HG02884 (cell line): Measurements from ENCODE around the gene ANAPC2.

ENCODE experiments used
- ATAC-seq: cut with Tn5 transposase; IDR thresholded peaks from one replicate; pipeline ENCODE4 v1.9.1; 2021; ENCODE audit warnings: mild to moderate bottlenecking, moderate library complexity; ENCODE audit not compliant: unreplicated experiment

The ANAPC2 gene

DNA sequence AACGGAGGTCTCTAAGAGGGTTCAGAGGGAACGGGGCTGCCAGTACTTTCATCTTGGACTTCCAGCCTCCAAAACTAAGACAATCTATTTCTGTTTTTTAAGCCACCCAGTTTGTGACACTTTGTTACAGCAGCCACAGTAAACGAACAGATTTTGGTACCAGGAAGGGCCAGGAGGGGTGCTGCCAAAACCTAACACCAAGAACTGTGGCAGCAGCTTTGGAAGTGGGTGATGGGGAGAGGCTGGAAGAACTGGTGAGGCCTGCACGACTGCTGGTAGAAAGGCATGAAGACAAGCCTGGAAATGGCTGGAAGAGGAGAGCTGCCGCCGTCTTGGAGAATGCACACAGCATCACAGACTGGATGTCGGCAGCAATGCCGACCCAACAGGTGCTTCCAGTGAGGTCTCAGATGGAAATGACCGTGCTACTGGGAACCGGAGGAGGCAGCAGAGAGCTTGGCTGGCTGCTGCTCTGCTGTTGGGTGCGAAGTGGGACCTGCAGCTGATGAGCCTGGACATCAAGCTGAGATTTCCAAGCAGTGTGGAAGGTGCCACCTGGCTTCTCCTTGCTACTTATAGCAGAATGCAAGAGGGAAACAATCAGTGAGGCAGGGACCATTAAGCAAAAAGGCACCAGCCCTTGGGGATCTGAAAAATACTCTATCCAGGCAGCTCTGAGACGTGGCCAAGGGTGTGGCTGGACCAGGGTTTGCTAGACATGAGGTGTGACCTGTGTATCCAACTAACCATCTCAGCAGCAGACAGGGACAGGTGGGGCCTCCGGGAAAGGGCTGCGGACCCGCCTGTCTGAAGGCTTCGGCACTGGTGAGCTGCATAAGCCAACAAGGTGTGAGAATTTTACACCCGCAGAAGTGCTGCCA is 11.8 kb downstream of the ANAPC2 start:
- no peak for ATAC-seq

DNA sequence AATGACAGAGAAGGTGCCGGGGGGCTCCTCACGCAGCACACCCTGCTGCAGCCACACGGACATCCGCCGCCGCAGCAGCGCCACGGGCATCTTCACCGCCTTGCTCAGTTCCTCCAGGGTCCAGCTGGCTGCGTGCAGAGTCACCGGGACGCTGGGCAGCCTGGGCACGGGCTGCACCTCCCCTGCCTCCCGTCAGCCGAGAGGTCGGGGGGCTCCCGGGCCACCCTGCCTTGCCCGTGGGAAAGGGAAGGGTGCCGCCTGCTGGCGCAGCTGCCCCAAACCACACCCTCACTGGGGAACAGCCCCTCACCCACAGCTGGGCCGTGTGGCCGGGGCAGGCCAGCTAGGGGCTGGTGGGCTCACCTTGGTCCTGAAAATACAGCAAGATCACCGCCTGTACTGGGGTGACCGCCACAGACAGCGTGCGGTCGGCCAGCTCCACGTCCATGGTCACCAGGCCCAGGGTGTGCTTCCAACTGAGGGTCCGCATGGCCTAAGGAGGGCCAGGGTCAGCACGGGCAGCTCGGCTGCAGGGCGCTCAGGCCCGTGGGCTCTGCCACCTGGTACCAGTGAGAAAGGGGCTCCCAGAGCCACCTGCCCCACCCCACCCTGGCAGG is 12.9 kb downstream of the ANAPC2 start:
- ATAC-seq, result no peak

DNA sequence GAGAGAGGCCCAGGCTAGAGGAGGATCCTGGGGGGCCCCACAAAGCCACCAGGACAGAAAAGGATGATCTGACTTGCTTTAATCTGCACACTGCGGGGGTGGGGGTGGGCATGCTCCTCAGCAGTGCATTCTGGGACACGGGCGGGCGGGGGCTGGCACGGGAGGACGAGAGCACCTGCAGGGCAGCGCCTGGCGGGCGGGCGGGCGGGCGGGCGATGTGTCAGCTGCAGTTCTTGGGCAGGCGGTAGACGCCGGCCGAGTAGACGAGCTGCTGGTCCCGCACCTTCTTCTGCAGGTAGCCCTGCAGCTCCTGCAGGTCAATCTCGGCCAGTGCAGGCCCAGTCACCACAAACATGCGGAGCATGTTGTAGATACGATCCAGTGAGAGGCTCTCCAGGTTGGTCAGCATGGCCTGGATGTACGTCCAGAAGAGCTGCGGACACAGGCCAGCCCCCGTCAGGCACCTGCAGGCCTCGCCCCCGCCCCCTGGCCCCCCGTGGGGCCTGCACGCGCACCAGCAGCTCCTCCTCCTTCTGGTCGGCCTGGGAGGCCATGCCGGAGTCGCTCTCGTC is 13.6 kb downstream of the ANAPC2 start:
- ATAC-seq, result no peak

DNA sequence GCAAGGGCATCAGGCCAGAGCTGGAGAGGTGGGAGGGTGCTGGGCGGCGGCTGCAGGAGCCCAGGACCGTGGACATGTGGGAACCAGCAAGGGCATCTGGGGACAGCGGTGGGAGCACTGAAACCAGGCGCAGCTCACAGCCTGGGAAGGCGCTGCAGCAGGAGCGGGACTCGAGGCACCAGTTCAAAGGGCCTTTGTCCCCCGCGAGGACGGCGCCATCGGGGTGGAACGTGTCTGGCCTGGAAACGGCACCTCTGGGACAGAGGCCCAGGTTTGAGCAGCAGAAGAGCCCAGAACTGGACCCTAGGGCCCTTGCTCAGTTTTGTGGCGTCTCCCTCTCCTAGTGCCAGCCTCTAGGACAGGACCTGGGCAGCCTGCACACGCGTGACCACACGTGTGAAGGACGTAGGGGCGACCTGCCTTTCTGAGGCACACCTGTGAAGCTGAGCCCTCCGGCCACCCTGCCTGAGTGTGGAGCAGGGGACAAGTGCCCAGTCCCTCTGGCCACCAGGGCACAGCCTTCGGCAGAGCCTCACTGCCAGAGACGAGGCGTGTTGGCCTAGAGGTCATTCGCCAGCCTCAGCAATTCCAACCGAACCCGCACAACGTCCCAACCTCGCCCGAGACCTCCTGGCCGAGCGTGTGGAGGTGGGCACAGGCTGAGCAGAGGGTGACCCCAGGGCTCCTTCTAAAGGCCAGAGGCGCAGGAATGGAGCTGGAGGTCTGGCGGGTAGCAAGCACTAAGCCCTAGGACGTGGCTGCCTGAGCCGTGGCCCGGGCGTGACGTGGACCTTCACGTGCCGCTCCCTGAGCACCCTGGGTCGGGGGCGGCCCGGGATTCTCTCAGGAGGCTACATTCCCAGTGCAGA is 14.3 kb downstream of the ANAPC2 start:
- ATAC-seq, result no peak

DNA sequence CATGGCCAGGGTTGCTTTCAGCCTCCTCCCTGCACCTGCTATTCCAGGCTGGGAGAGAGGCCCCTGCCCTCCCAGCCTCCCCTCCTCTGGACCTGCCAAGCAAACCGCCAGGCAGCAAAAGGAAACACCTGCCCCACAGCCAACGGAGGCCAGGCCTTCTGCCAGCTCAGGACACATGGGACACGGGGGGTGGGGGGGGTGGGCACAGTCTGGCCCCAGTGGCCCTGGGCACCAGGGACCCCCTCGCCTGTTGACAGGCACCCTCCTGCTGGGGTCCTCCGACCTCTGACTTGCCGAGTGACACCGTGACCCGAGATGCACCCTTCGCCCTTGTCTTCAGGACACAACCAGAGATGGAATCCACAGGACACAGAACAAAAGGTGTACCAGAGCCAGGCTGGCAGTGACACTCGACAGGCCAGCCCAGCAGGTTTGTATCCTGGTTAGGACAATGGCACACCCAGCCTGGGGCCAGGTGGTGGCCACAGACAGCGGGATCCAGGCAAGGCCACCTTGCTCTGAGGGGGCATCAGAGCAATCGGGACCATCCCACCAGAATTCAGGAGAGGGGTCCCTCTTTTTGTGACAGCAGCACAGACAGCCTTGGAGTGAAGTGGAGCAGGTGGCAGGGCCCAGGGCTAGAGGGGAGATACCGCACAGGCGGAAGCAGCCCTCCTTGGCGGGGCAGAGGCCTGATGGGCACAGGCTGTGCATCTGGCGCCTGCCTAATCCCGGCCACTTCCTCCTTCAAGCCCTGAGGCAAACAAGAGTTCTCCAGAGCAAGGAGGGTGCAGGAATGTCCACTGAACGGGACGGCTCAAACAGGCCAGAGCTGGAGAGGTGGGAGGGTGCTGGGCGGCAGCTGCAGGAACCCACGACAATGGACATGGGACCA is 15.2 kb downstream of the ANAPC2 start:
- ATAC-seq, result no peak

DNA sequence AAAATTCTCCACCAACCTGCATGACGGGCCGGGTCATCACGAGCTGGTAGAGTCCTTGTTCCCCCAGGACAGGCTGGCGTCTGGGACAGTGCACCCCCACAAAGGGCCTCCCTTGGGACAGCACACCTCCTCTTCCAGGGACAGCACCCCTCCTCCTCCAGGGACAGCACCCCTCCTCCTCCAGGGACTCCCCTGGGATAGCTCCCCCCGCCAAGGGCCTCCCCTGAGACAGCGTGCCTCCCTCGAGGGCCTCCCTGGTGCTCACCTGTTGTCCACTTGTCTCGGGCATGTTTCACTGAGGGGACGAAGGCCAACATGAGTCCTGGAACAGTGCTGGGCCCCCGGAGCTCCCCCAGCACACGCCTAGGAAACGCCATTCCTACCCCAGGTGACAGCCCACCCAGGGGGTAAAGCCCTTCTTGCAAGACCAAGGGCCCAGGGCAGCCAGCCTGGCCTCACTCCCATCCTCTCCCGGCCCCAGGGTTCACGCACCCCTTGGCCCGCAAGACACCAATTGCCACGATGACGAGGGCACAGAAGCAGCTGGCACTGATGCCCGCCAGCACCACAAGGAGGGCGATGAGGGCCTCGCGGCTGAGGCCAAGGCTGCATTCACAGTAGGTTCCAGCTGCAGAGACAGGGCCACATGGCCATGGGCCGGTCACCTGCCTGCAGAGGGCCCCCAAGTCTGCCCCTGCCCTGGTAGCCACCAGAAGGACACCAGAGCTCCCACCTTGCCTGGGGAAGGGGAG is 17.0 kb downstream of the ANAPC2 start:
- no peak for ATAC-seq

DNA sequence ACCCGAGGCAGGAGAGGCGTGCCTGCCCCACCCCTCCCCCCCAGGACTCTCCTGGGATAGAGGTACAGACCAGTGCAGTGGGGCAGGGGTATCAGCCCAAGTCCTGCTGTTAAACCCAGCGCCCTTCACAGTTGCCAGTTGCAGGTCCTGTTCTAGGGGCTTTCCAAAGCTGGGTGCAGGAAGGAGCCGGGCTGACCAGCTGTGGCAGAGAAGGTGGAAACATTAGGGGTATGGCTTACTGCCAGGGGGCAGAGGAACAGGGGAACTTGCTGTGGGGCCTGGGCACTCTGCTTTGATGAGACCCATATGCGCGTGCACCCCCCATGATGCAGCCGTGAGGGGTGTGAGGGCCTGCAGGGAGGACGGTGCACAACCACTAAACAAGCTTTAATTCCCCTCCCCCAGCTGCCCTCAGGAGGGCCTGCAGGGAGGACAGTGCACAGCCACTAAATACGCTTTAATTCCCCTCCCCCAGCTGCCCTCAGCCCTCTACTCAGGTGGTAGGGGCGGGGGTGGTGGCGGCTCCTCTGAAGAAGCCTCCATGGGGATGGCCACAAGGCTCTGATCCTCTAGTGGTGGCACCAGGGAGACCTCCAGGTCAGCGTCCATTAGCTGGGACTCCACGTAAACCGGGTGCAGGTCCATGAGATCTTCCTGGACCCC is 17.7 kb downstream of the ANAPC2 start:
- no peak for ATAC-seq

DNA sequence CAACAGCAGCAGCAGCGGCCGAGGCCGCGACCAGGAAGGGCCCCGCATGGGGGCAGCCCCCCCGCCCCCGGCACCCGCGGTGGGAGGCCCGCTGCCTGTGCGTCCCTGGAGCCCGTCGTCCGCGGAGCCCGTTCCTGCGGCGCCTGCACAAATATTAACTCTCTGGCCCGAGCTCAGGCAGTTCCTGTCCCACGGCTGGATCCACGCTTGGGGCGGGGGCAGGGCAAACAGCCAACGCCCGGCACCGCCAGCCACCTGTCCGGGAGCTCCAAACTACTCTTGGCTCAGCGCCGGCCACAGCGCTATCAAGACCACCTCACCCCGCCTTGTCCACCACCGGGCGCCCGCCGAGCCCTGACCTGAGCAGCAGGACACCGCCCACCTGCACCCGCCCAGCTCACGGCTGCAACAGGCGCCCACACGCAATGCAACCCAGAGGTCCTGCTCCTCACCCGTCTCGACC is 18.4 kb downstream of the ANAPC2 start, which contains the start of gene LRRC26:
TSS of gene LRRC26 (minus strand) at position 156 of the 463 bp plus-strand sequence. CDS start at position 48, 108 bp downstream.
- ATAC-seq, result no peak

DNA sequence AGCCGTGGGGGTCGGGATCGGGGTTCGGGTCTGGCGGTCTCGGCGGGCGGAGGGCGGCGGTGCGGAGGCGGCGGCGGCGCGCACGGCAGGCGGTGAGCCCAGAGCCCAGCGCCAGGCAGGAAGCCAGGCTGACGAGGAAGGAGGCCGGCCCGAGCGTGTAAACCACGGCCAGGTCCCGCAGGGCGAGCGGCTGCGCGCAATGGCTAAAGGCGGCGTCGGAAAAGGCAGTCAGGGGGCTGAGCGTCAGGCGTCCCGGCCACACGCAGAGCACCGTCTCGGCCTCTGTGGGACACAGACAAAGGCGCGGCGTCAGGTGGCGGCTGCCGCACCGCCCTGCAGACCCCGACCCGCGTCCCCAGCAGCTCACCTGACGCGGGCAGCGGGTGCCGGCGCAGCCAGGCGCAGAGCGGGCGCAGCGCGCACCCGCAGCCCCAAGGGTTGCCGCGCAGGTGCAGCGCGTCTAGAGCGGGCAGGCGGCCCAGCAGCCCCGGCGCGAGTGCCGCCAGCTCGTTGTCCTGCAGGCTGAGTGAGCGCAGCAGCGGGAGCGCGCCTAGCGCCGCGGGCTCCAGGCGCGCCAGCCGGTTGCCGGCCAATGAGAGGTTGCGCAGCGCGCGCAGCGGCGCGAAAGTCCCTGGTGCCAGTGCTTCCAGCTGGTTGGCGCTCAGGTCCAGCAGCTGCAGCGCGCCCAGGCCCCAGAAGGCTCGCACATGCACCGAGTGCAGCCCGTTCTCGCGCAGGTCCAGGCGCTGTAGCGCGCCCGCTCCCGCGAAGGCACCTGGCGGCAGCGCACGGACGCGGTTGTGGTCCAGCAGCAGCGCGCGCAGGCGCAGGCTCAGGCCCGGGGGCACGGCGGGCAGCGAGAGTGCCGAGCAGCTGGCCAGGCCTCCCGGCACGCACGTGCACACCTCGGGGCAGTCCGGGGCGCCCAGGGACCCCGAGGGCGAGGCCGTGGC is 19.2 kb downstream of the ANAPC2 start:
- ATAC-seq, result no peak

DNA sequence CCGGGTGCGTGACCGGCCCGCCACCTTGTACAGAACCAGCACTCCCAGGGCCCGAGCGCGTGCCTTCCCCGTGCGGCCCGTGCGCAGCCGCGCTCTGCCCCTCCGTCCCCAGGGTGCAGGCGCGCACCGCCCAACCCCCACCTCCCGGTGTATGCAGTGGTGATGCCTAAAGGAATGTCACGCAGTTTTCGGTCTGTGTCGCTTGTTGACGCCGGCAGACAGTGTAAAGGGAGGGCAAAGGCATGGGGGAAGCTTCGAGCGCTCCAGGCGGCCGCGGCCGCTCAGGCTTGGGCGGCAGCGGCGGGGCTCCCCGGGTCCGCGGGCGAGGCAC is 19.8 kb downstream of the ANAPC2 start:
- no peak for ATAC-seq

DNA sequence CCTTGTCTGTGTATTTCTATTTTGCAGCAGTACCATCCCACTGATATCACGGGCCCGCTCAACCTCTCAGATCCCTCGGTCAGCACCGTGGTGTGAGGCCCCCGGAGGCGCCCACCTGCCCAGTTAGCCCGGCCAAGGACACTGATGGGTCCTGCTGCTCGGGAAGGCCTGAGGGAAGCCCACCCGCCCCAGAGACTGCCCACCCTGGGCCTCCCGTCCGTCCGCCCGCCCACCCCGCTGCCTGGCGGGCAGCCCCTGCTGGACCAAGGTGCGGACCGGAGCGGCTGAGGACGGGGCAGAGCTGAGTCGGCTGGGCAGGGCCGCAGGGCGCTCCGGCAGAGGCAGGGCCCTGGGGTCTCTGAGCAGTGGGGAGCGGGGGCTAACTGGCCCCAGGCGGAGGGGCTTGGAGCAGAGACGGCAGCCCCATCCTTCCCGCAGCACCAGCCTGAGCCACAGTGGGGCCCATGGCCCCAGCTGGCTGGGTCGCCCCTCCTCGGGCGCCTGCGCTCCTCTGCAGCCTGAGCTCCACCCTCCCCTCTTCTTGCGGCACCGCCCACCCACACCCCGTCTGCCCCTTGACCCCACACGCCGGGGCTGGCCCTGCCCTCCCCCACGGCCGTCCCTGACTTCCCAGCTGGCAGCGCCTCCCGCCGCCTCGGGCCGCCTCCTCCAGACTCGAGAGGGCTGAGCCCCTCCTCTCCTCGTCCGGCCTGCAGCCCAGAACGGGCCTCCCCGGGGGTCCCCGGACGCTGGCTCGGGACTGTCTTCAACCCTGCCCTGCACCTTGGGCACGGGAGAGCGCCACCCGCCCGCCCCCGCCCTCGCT is 20.4 kb downstream of the ANAPC2 start:
- ATAC-seq, result no peak

DNA sequence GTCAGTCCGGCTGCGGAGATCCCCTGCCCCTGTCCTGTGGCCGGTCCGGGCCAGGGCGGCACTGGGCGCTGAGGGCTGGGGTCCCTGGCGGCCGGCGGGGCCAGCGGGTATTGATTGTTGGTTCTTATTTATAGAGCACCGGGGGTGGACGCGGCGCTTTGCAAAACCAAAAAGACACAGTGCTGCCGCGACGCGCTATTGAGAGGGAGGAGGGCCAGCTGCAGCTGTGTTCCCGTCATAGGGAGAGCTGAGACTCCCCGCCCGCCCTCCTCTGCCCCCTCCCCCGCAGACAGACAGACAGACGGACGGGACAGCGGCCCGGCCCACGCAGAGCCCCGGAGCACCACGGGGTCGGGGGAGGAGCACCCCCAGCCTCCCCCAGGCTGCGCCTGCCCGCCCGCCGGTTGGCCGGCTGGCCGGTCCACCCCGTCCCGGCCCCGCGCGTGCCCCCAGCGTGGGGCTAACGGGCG is 21.0 kb downstream of the ANAPC2 start:
- ATAC-seq, result no peak

DNA sequence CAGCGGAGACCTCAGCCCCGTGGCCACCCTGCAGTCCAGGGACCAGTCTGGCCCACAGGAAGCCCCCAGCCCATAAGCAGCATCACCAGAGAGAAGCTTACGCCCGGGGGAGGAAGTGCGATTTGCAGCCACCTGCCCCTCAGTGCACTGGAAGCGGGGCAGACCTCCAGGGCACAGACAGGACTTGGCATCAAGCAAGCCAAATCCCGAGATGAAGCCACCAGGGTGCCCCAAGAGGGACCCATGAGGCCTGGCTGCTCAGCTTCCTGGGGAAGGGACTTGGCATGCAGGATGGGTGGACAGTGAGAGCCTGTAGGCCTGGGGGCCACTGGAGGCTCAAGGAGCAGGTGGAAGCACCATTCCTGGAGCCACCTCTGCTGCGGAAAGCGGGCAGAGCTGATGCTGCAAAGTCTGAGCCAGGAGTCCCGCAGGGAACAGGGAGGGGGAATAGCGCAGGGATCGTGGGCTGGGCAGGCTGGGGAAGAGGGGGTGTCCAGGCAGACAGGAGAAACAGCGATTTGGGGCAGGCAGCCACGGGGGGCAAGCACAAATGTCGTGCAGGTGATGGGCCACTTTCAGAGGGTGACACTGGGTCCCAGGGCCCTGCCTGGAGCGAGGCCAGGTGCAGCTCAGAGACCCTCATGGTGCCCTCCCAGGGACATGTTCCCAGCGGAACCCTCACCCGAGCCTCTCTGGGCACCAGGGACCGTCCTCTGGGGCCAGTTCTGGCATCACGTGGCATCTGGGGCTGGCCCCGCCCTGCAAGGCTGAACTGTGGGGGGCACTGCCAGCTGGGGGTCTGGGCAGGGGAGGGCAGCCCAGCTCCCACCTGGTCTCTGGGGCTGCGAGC is 21.8 kb downstream of the ANAPC2 start:
- no peak for ATAC-seq

DNA sequence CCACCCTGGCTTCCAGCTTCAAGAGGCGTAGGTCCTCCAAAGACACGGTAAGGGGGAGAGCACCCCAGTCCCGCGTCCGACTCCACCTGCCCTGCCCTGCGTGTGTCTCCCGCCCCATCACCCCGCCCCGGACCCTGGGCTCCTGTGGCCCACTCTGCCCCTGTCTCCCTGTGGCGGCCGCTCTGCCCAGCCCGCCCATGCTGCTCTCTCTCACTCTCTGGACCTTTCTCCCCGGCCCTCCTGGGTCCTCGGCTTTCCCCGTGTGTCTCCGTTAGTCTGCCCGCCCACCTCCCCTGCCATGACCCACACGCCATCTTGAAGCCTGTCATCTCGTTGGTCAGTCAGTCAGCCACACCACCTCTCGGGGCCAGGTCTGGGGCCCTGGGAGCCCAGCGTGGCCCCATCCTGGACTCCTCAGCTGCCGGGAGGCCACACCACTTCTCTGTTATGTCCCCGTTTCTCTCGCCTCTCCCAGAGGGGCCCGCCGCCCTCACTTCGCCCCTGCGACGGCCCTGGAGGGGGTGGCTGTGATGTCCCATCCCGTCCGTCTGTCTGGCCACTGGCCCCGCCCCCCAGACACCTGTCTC is 23.0 kb downstream of the ANAPC2 start:
- no peak for ATAC-seq
